Medulla oblongata (tissue), 1 donor: ENCODE measurements around the gene FAM204A.

Experiments
- DNase-seq: peaks from one replicate; pipeline ENCODE4 v3.0.0-alpha.2; 2015; ENCODE audit errors: extremely low spot score

Gene FAM204A

DNA sequence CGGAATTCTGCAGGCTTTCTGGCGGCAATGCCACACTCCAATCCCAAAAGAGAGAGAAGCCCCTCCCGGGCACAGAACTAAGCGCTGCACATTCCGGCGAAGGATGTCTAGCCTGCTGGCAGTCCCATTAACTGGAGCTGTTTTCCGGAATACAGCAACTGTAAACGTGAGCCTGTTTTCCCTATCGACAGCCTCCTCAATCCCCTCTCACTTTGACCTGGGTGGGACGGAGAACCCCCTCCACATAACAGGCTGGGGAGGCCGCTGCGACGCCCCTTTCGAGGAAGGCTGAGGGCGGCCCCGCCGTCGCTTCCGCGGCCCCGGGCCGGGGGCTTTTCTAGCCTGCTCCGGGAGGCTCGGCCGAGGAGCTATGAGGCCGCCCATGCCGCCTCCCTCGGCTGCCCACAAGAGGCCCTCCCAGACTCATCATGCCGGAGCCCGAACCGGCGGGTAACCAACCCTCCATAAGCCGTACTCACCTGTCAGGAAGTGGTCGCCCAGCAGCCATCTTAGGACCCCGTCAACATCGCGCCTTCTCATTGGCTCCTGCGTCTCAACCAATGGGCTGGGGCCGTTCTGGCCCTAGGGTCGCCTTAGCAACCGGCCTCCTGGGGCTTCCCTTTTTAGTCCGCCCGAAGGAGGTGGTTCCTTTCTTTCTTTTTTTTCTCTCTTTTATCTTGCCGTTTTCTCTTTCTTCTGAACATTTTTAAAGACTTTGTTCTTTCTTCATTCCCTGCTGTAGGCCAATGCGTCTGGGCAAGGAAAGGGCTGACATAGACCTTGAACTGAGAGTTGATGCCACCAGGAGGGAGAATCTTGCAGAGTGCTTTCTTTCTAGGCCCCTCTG lies at the start of gene FAM204A:
TSS of gene FAM204A (minus strand) at position 534 of the 847 bp plus-strand sequence. CDS start 5,909 bp downstream, outside the sequence.
- DNase-seq, result peak; percentile 96

DNA sequence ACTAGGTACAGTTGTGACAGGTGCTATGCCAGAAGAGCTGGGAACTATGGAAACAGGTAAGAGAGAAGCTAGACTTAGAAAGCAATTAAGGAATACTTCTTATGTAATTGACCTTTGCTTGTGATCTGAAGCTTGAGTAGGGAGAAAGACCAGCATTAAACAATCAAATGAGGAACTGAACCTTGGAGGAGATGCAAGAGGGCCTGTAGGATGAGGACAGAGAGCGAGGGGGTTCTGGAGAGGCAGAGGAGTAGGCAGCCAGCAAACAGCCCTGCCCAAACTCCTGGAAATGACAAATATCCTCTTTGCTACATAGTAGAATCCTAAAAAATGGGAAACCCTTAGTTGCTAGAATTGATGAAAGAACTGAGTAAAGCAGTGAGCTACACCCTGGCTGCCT lies 41.6 kb upstream of the FAM204A start:
- DNase-seq, result no peak

- no peak for DNase-seq
Measured at GRCh38 chr10:118383063-118383689, 41.1 kb upstream of the FAM204A start.

DNA sequence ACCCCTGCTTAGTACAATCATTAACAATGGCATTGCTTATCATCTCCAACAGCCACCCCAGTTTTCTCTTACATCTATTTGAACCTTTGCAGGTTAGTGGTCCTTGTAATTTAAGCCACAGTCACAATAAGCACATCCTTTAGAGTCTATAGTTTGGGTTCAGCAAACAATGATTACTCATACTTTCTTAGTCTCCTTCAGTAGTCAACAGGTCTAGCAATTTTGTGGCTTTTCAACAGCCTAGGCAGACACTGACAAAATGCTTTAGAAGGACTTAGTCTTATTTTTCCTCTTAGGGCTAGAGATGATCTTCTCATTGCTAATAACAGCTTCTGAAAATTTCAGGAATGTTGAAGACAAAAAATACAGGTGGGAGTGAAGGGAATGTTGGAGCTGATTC lies 32.3 kb upstream of the FAM204A start:
- DNase-seq, result no peak

- DNase-seq, result no peak
Measured at GRCh38 chr10:118373786-118374185, 31.7 kb upstream of the FAM204A start.

DNA sequence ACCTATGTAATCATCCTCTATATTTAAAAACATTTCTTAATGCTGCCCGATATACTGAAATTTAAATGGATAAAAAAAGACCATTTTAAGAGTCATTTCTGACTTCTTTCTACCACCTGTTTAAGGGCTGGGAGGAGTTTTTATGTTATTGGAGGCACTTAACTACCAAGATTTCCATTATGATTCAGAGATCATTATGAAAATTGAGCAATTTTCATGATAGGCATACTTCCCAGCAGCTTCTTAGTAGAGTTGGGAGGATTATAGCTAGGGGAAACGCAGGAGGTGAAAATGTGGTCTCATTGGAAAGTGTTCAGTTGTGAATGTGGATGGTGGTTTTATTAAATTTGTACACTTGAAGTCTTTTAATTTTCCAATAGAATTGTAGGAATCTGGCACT lies 28.4 kb upstream of the FAM204A start:
- no peak for DNase-seq

GRCh38 chr10:118369641-118370205 lies 27.6 kb upstream of the FAM204A start:
- no peak for DNase-seq

DNA sequence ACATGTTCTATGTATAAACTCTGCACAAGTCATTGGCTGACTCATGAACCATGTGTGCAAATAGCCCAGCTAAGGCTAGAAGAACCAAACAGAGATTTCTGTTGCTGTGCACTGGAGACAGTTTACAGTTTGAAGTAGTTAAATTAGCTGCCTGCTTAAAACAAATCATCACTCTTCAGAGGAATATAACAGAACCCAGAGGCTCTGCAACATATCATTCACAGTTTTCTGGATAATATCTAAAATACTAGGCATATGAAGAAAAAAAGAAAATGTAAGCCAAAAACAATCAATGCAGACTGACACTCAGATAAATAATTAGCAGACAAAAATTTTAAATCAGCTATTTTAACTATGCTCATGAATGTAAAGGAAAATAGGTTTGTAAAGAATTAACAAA lies 23.6 kb upstream of the FAM204A start:
- DNase-seq, result no peak

GRCh38 chr10:118362103-118362502 lies 20.0 kb upstream of the FAM204A start:
- no peak for DNase-seq

DNA sequence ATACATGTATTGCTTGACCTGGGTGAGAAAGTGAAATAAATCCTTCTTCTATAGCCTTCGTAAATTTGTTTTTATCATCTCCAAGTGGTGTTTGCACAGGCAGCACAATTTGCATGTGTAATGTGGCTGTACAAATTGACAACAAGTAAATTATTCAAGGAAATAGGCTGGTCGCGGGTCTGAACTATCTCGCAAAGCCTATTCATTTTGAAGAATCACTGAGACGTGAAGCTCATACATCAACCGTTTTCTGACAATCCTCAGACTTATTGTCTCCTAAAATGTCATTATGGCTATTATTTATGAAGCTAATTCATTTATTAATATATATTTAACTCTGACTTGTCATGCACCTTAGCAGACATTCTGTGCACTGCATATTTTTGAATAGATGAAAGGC lies 16.2 kb upstream of the FAM204A start:
- DNase-seq, result no peak

- DNase-seq, result no peak
Measured at GRCh38 chr10:118357841-118358240, 15.7 kb upstream of the FAM204A start.

GRCh38 chr10:118356628-118357027 lies 14.5 kb upstream of the FAM204A start:
- no peak for DNase-seq

DNA sequence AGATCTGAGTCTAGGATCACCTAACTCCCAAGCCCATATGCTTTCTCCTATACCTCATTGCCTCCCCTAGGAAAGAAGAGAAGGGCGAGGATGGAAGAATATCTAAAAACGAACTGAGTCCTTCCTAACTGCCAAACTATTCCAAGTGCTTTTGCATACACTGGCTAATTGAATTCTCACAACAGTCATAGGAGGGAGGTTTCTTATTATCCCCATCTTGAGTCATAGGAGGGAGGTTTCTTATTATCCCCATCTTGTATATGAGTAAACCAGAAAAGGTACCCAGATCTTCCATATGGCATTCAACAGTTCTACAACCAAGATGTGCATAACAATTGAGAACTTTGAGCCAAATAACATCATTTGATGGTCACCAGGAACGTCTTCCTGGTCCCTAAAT lies 13.1 kb upstream of the FAM204A start:
- DNase-seq, result no peak

DNA sequence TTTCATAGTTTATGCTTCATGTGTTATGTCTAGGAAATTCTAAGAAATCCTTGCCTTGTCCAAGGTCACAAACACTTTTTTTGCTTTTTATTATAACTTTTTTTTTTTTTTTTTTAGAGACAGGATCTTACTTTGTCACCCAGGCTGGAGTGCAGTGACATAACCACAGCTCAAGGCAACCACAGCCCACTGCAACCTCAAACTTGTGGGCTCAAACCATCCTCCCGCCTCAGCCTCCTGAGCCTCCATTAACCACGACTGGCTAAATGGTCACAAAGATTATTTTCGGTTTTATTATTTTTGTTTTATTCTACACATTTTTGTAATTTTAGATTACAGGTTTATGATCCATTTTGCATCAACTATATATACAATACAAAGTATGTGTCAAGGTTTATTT lies 7.1 kb upstream of the FAM204A start:
- no peak for DNase-seq

GRCh38 chr10:118343549-118343948 lies 1.4 kb upstream of the FAM204A start:
- no peak for DNase-seq

GRCh38 chr10:118343115-118343514 lies 991 bp upstream of the FAM204A start:
- DNase-seq, result no peak

GRCh38 chr10:118342638-118343020 lies 505 bp upstream of the FAM204A start:
- DNase-seq, result peak; percentile 15

DNA sequence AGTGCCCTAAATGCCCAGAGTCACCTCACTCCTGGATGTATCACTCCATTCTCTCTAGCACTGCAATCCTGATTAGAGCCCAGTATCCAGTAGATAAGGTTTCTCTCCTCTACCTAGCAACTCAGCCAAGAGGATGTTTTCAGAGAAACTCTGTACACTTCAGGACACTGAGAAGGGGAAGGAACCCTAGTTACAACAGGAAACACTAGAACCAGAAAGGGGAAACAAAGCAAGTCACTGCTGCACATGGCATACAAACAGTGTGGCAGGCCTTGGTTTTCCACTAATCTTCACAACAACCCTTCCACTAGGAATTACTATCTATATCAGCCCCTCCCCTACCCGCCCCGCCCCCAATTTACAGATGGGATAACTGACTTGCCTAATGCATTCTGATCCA lies 1.6 kb downstream of the FAM204A start:
- DNase-seq, result peak; percentile 20

GRCh38 chr10:118339111-118339510 lies 3.0 kb downstream of the FAM204A start:
- DNase-seq, result peak; percentile 34

DNA sequence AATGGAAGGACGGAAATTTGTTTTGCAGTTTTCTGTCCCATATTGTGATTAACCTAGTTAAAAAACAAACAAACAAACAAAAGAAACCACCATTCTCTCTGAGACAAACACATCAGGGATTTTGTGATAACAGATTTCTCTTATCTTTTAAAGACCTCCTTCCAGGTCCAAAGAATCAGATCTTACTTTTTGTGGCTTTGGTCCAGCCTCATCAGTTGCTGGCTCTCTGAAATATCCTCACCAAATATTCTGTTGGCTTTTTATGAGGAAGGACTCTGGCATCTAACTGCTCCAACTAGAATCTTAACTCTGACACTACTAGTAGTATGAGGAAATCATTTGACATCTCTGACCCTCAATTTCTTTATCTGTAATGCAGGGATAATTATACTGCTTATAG lies 4.8 kb downstream of the FAM204A start:
- DNase-seq, result no peak

DNA sequence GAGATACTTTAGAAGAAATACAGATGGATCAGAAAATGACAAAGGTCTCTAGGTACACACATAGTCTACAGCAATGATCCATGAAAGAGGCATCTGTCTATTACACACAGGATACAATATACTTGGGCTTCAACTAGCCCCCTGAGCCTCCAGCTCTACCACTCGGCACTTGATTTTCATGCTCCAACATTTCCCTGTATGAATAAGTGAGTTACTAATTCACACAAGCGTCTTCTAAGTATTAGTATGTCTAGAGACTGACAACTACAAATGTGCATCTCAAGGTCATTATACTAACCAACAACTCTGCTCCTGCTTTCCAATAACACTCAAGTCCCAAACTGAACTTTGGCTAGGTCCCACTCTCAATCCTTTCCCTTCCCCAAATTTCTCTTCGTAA lies 8.3 kb downstream of the FAM204A start:
- no peak for DNase-seq

DNA sequence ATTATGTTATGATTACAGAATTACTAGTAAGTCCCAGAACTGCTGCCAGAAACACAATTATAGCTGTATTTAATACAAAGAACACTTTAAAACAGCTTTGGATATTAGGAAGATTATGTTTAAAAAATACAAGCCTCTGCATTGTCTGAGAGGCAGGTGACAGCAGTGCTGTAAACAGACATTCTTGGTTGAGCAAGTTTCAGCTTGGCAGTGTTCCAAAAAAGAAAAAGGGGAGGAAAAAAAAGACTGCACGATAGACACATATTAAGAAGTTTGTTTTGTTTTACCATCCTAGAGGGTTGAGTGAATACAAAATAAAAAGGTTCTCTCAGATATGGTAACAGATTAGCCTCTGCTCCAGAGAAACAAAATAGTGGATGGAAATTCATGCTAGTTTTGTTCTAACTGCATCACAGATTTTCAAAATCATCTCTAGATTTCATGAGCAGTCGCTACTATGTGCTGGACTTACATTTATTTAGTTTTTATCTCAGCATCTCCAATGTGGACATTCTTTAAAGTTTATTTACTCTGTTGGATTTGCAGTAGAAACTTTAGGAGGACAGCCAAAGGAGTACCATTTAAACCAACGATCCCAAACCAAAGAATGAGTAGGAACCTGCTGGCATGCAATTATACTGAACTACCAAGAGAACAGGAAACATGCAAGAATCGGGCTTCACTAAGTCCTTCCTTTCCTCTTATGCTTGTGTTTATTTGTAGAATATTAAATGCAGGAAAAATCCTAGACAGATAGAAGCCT lies 9.0 kb downstream of the FAM204A start:
- DNase-seq, result peak; percentile 46
